Measurements from ENCODE around the gene PGLYRP4. TPM values are rescaled to one million over a fixed set of nuclear protein-coding genes. Genes with fewer than 3 reads are reported as not detected.

PGLYRP4 gene
- total and polyA plus RNA-seq, 2 of the 4 experiments (the other 2 are of a cell fraction): not detected

- Histone ChIP-seq H3K79me1 (ENCODE audit: low read depth in 1 of 2, low read length in 2 of 2) (no peaks in the 10 kb centered on the region), H4K5ac (ENCODE audit: low read depth, low read length) (no peak overlapping the region), H2BK120ac (ENCODE audit: low read depth, low read length) (no peak overlapping the region), H2BK5ac (ENCODE audit: low read depth, low read length, poor library complexity, severe bottlenecking) (no peak overlapping the region), H2AK5ac (ENCODE audit: low read depth, low read length) (no peak overlapping the region), H4K91ac (ENCODE audit: insufficient read depth, low read depth, low read length) (no peak overlapping the region), H3K4me3 (ENCODE audit: insufficient read depth, low read depth, low read length) (no peak overlapping the region), H2AFZ (replicated peaks; ENCODE audit: low read length, poor library complexity) (no peak overlapping the region), H3K9me1 (ENCODE audit: insufficient read depth, low read length) (no peaks in the 10 kb centered on the region), H4K8ac (ENCODE audit: low read depth in 2 of 2, low read length in 2 of 2) (no peak overlapping the region), H2AK9ac (replicated peaks; ENCODE audit: low read depth, low read length, poor library complexity) (peak overlapping the region; percentile 29), H3K27ac (ENCODE audit: insufficient read depth, low read length) (no peak overlapping the region), H3K4me1 (ENCODE audit: control insufficient read depth, insufficient read depth, low read length) (no peaks in the 10 kb centered on the region), H3K23ac (ENCODE audit: low read depth, low read length) (no peak overlapping the region), H3K18ac (ENCODE audit: low read depth, low read length) (no peak overlapping the region), H2BK15ac (ENCODE audit: low read depth, low read length) (no peak overlapping the region), H3K36me3 (ENCODE audit: control insufficient read depth, insufficient read depth, low read length) (no peaks in the 10 kb centered on the region), H3K4me2 (ENCODE audit: low read depth, low read length) (no peak overlapping the region), H3K27me3 (ENCODE audit: control insufficient read depth, insufficient read depth, low read length) (peaks cover 1% of the 10 kb centered on the region; the same call in 1 of the 2 replicates), H3K56ac (ENCODE audit: extremely low read depth, insufficient read depth, low read length) (no peak overlapping the region; the same call in 1 of the 2 replicates), H3K9me3 (ENCODE audit: control insufficient read depth, insufficient read depth, low read length) (no peaks in the 10 kb centered on the region), H4K20me1 (ENCODE audit: insufficient read depth, low read length) (no peaks in the 10 kb centered on the region), H3K14ac (replicated peaks; ENCODE audit: low read depth, low read length) (no peak overlapping the region), H3K9ac (ENCODE audit: low read depth, low read length) (no peak overlapping the region), H3K4ac (ENCODE audit: low read depth, low read length) (no peak overlapping the region), H2BK20ac (ENCODE audit: low read depth, low read length) (no peak overlapping the region)
- ChIA-PET POLR2A (ENCODE audit: unreplicated experiment) (no interaction called here), CTCF (interaction anchor here (2.6 kb wide), 1 partner anchor 145 kb away, joined by 17 read pairs; no protein-coding TSS in a partner anchor)
- BruUV-seq (replicated peaks): no TSS peak
- intact Hi-C loops (cut with micrococcal nuclease): no loop called here
- dilution Hi-C loops (cut with HindIII; ENCODE audit: low sequenced_read_pairs, unreplicated experiment): no loop called here
- in situ Hi-C loops (cut with MboI; ENCODE audit: low sequenced_read_pairs): no loop called here
- DNase-seq (no peak), ATAC-seq (ENCODE audit: low read depth) (no peak)
- WGBS, 2 experiments (ENCODE audit: extremely low coverage in 2 of 2, insufficient read length in 1 of 2): 72% methylated on average over 6 of the region's 17 CpGs; no CpG with 5 or more reads in 1 of the 2 experiments
- TF ChIP-seq RFX5 (IDR thresholded peaks at IDR 0.05; ENCODE audit: low read depth, low read length) (no peak), SMC3 (IDR thresholded peaks at IDR 0.05; ENCODE audit: low read depth, low read length) (no peak), CTCF (conservative IDR thresholded peaks at IDR 0.05; ENCODE audit: low read depth, low read length) (no peak), RAD21 (IDR thresholded peaks at IDR 0.05; ENCODE audit: low read length) (no peak), BHLHE40 (IDR thresholded peaks at IDR 0.05; ENCODE audit: low read depth, low read length) (no peak), MAZ (IDR thresholded peaks at IDR 0.05; ENCODE audit: borderline replicate concordance, low read depth, low read length) (no peak), ELK1 (IDR thresholded peaks at IDR 0.05; ENCODE audit: borderline replicate concordance, low read depth, low read length) (no peak), CHD1 (IDR thresholded peaks at IDR 0.05; ENCODE audit: low read depth, low read length) (no peak), FOS (IDR thresholded peaks at IDR 0.05; ENCODE audit: low read depth, low read length) (no peak), CEBPB (IDR thresholded peaks at IDR 0.05; ENCODE audit: low read depth, low read length) (no peak), MAFK (IDR thresholded peaks at IDR 0.05; ENCODE audit: low read depth, low read length) (no peak), POLR2A (IDR thresholded peaks at IDR 0.05; ENCODE audit: low read depth, low read length) (no peak), RCOR1 (IDR thresholded peaks at IDR 0.05; ENCODE audit: insufficient replicate concordance, low read length) (no peak), MXI1 (IDR thresholded peaks at IDR 0.05; ENCODE audit: borderline replicate concordance, low read depth, low read length) (no peak)
Observed at GRCh38 chr1:153349363-153350320, 1.0 kb upstream of the PGLYRP4 start.
